WTC11 (cell line): ENCODE results near the gene SRMS.

Experiments used
- ZNF121 ChIP-seq: sonication (generic); formaldehyde crosslinking; IDR thresholded peaks from 2 replicates; pipeline ENCODE4 v1.8.0; 2023; ENCODE audit warnings: missing genetic modification reagents
- TF ChIP-seq, protein P1 (sequence below): fragments of 200-600 bp; IDR thresholded peaks from 2 replicates; pipeline ENCODE4 v1.8.0; 2022; ENCODE audit warnings: antibody characterized with exemption

DNA sequence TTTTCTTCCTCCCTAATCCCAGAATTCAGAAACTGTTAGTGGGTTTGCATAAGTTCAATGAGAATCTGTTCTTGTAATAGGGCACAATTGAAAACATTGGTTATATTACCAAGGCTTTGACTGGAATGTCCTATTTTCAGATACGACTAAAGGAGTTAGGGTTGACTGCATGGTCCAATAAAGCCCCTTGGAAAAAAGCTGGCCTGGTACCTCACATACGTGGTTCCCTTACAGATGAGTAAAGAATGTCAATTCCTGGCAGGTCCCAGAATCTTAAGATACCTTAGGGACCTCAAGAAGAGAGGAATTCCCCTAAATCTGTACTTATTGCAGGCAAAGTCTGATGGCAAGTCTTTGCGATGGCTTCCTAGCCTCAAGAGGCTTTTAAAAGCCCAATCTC lies 22.4 kb downstream of the SRMS start:
- TF ChIP-seq, protein P1, sequence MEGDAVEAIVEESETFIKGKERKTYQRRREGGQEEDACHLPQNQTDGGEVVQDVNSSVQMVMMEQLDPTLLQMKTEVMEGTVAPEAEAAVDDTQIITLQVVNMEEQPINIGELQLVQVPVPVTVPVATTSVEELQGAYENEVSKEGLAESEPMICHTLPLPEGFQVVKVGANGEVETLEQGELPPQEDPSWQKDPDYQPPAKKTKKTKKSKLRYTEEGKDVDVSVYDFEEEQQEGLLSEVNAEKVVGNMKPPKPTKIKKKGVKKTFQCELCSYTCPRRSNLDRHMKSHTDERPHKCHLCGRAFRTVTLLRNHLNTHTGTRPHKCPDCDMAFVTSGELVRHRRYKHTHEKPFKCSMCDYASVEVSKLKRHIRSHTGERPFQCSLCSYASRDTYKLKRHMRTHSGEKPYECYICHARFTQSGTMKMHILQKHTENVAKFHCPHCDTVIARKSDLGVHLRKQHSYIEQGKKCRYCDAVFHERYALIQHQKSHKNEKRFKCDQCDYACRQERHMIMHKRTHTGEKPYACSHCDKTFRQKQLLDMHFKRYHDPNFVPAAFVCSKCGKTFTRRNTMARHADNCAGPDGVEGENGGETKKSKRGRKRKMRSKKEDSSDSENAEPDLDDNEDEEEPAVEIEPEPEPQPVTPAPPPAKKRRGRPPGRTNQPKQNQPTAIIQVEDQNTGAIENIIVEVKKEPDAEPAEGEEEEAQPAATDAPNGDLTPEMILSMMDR: no peak
- no peak for TF ChIP-seq ZNF121 (CRISPR knock-in tag)
